HepG2 (cell line): Measurements from ENCODE around the gene TCF25. TPM values are rescaled to one million over a fixed set of nuclear protein-coding genes. Genes with fewer than 3 reads are reported as not detected.
A peak's percentile ranks its signal among the peaks of the same experiment; 100 is the strongest.

ENCODE experiments used
- ARNTL ChIP-seq: sonication (generic); formaldehyde crosslinking; IDR thresholded peaks from 2 replicates; pipeline ENCODE4 v1.4.0; 2020; ENCODE audit warnings: mild to moderate bottlenecking, missing genetic modification reagents
- CBX5 ChIP-seq: sonication (generic); formaldehyde crosslinking; IDR thresholded peaks from 2 replicates; pipeline ENCODE4 v1.4.0; 2020; ENCODE audit warnings: missing genetic modification reagents, borderline replicate concordance
- FOSL1 ChIP-seq: sonication (generic); formaldehyde crosslinking; IDR thresholded peaks from 2 replicates; pipeline ENCODE4 v1.9.0; 2021; ENCODE audit warnings: missing genetic modification reagents, borderline replicate concordance
- GFI1 ChIP-seq: sonication (generic); formaldehyde crosslinking; IDR thresholded peaks from 2 replicates; pipeline ENCODE4 v1.5.0; 2020; ENCODE audit warnings: missing genetic modification reagents, mild to moderate bottlenecking, borderline replicate concordance
- HOXA5 ChIP-seq: sonication (generic); formaldehyde crosslinking; IDR thresholded peaks from 2 replicates; pipeline ENCODE4 v1.4.0; 2020; ENCODE audit warnings: missing genetic modification reagents
- KDM4B ChIP-seq: sonication (generic); formaldehyde crosslinking; IDR thresholded peaks from 2 replicates; pipeline ENCODE4 v1.4.0; 2020; ENCODE audit warnings: missing genetic modification reagents
- MTA1 ChIP-seq: sonication (generic); formaldehyde crosslinking; IDR thresholded peaks from 2 replicates; pipeline ENCODE4 v1.4.0; 2020; ENCODE audit warnings: missing genetic modification reagents, mild to moderate bottlenecking, borderline replicate concordance
- MXI1 ChIP-seq: IDR thresholded peaks from 3 replicates; pipeline ENCODE4 v1.6.1; 2012; ENCODE audit warnings: low read depth, low read length, inconsistent platforms, borderline replicate concordance
- PRPF4 ChIP-seq: fragments of 200-400 bp; formaldehyde crosslinking; IDR thresholded peaks from 2 replicates; pipeline ENCODE4 v1.6.1; 2016; ENCODE audit warnings: low read length, low read depth; ENCODE audit not compliant: poor library complexity, severe bottlenecking
- RARA ChIP-seq: IDR thresholded peaks from 2 replicates; pipeline ENCODE4 v1.6.1; 2016; ENCODE audit warnings: missing genetic modification reagents, missing compliant biosample characterization
- XBP1 ChIP-seq: sonication (generic); formaldehyde crosslinking; IDR thresholded peaks from 2 replicates; pipeline ENCODE4 v1.5.0; 2020; ENCODE audit warnings: missing genetic modification reagents
- ZC3H4 ChIP-seq: sonication (generic); formaldehyde crosslinking; IDR thresholded peaks from 2 replicates; pipeline ENCODE4 v1.4.0; 2020; ENCODE audit warnings: missing genetic modification reagents, borderline replicate concordance
- ZFP36L1 ChIP-seq: sonication (generic); formaldehyde crosslinking; IDR thresholded peaks from 2 replicates; pipeline ENCODE4 v1.8.0; 2022; ENCODE audit warnings: mild to moderate bottlenecking, missing genetic modification reagents, moderate library complexity
- ZNF224 ChIP-seq: sonication (generic); formaldehyde crosslinking; IDR thresholded peaks from 2 replicates; pipeline ENCODE4 v1.5.0; 2020; ENCODE audit warnings: mild to moderate bottlenecking, missing genetic modification reagents
- ZNF232 ChIP-seq: sonication (generic); formaldehyde crosslinking; IDR thresholded peaks from 2 replicates; pipeline ENCODE4 v1.4.0; 2020; ENCODE audit warnings: missing genetic modification reagents, borderline replicate concordance
- ZNF44 ChIP-seq: sonication (generic); formaldehyde crosslinking; IDR thresholded peaks from 2 replicates; pipeline ENCODE4 v1.5.1; 2020; ENCODE audit warnings: mild to moderate bottlenecking, missing genetic modification reagents
- ZNF879 ChIP-seq: sonication (generic); formaldehyde crosslinking; IDR thresholded peaks from 2 replicates; pipeline ENCODE4 v1.8.1; 2023; ENCODE audit warnings: missing genetic modification reagents
- ZNF891 ChIP-seq: sonication (generic); formaldehyde crosslinking; IDR thresholded peaks from 2 replicates; pipeline ENCODE4 v1.5.0; 2020; ENCODE audit warnings: mild to moderate bottlenecking, missing genetic modification reagents
- polyA plus RNA-seq, 8 experiments: library from polyadenylated mRNA; depleted of rRNA in 3 of 8; stranded (reverse) in 7 of 8; unstranded in 1 of 8; fragments of >200 nt; fragmentation: Illumina TruSeq in 4 of 8; extraction: Trizol in 4 of 8; gene quantifications; 2 replicates each; pipeline versions ENCODE4 v1.2.1 to v1.2.3, GENCODE V29; 2011 to 2016; ENCODE audit warnings: low read depth in 4 of 8, missing spikeins in 1 of 8, mixed read lengths in 1 of 8; ENCODE audit not compliant: insufficient read depth in 1 of 8
- total RNA-seq, 5 experiments: library from RNA; depleted of rRNA; stranded (reverse); fragments of >200 nt; fragmentation: Illumina TruSeq; extraction: Trizol; gene quantifications; 2 replicates each; pipeline ENCODE4 v1.2.3, GENCODE V29; 2016; ENCODE audit warnings: low read depth in 1 of 5
- TF ChIP-seq, protein P1 (sequence below): sonication (generic); formaldehyde crosslinking; IDR thresholded peaks from 2 replicates; pipeline ENCODE4 v1.4.0; 2020; ENCODE audit warnings: missing genetic modification reagents, mild to moderate bottlenecking, borderline replicate concordance
- TF ChIP-seq, protein P2 (sequence below): sonication (generic); formaldehyde crosslinking; IDR thresholded peaks from 2 replicates; pipeline ENCODE4 v1.8.0; 2022; ENCODE audit warnings: missing genetic modification reagents, mild to moderate bottlenecking, inconsistent platforms, borderline replicate concordance
- TF ChIP-seq, protein P3 (sequence below): sonication (generic); formaldehyde crosslinking; conservative IDR thresholded peaks from 2 replicates; pipeline ENCODE4 v1.4.0; 2020; ENCODE audit warnings: missing genetic modification reagents
- TF ChIP-seq, protein P4 (sequence below): sonication (generic); IDR thresholded peaks from 2 replicates; pipeline ENCODE4 v1.6.1; 2016; ENCODE audit warnings: low read depth, borderline replicate concordance

TCF25 gene
- total and polyA plus RNA-seq, 2 of the 13 experiments (the other 11 are each of a cell fraction or from before 2014, with no cell fraction given), result 138 to 206 TPM

DNA sequence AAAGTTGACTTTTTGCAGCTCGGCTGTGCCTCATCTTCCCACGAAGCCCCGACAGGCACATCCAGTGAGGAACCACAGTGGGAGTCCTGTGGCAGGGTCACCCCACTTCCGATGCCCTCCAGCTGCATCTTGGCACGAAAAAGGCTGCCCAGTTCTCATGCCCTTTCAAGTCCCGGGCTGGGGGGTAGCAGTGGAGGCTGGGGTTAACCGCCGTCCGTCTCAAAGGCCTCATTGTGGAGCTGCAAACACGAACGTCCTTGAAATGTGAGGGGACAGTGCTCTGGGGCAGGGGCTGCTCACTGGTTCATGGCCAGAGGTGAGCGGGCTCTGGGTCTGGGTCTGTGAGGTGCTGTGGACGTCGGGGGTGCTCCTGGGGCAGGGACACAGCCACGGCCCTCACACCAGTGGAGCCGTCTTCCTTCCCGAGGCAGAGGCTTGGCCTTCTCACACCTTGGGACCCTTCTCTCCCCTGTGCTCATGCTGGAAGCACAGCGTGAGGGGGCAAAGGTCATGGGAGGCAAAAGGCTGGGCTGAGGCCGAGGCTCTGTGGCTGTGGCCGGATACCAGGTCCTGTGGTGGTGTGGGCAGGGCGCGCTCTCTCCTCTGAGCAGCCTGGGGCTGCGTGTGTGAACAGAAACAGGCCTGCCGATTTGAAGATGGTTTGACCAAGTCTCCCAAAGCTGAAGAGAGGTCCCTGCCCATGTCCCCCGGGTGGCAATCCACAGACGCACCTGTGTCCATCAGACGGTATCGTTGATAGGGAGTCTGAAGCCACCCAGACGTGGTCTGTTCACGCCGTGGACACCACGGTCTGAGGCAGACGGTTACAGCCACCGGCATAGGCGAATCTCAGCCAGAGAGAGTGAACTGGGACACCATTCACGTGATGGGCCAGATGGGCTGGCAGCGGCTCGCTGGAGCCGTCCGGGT is 42.2 kb downstream of the TCF25 start (continued):
- TF ChIP-seq, protein P1, sequence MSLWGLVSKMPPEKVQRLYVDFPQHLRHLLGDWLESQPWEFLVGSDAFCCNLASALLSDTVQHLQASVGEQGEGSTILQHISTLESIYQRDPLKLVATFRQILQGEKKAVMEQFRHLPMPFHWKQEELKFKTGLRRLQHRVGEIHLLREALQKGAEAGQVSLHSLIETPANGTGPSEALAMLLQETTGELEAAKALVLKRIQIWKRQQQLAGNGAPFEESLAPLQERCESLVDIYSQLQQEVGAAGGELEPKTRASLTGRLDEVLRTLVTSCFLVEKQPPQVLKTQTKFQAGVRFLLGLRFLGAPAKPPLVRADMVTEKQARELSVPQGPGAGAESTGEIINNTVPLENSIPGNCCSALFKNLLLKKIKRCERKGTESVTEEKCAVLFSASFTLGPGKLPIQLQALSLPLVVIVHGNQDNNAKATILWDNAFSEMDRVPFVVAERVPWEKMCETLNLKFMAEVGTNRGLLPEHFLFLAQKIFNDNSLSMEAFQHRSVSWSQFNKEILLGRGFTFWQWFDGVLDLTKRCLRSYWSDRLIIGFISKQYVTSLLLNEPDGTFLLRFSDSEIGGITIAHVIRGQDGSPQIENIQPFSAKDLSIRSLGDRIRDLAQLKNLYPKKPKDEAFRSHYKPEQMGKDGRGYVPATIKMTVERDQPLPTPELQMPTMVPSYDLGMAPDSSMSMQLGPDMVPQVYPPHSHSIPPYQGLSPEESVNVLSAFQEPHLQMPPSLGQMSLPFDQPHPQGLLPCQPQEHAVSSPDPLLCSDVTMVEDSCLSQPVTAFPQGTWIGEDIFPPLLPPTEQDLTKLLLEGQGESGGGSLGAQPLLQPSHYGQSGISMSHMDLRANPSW (CRISPR knock-in tag), result peak; percentile 50; the same call in 1 of the 2 replicates
- TF ChIP-seq, protein P2, sequence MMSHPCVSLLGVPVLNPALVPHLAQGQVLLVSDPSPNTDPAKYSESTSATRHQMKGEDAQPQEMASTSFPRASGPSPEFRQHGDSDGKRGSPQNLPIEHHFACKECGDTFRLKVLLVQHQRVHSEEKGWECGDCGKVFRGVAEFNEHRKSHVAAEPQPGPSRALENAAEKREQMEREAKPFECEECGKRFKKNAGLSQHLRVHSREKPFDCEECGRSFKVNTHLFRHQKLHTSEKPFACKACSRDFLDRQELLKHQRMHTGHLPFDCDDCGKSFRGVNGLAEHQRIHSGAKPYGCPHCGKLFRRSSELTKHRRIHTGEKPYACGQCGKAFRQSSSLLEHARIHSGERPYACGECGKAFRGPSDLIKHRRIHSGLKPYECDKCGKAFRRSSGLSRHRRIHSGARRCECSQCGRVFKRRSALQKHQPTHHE (CRISPR knock-in tag), result peak; percentile 69
- TF ChIP-seq HOXA5 (peak; percentile 76; the same call in 1 of the 2 replicates), ZNF232 (CRISPR knock-in tag) (peak; percentile 89; the same call in 1 of the 2 replicates), GFI1 (CRISPR knock-in tag) (no peak; the same call in 1 of the 2 replicates), ZNF224 (CRISPR knock-in tag) (peak; percentile 81; the same call in 1 of the 2 replicates), ZNF44 (CRISPR knock-in tag) (peak; percentile 89), RARA (CRISPR knock-in tag) (peak; percentile 68), MTA1 (CRISPR knock-in tag) (peak; percentile 97), KDM4B (CRISPR knock-in tag) (no peak), FOSL1 (no peak), ZNF879 (no peak), MXI1 (peak; percentile 62; the same call in 1 of the 3 replicates), PRPF4 (peak; percentile 40), ARNTL (CRISPR knock-in tag) (peak; percentile 83), ZC3H4 (CRISPR knock-in tag) (peak; percentile 81; the same call in 1 of the 2 replicates), CBX5 (CRISPR knock-in tag) (peak; percentile 76; the same call in 1 of the 2 replicates), ZNF891 (CRISPR knock-in tag) (peak; percentile 37; the same call in 1 of the 2 replicates), ZFP36L1 (CRISPR knock-in tag) (peak; percentile 97), XBP1 (CRISPR knock-in tag) (no peak)
- TF ChIP-seq, protein P3, sequence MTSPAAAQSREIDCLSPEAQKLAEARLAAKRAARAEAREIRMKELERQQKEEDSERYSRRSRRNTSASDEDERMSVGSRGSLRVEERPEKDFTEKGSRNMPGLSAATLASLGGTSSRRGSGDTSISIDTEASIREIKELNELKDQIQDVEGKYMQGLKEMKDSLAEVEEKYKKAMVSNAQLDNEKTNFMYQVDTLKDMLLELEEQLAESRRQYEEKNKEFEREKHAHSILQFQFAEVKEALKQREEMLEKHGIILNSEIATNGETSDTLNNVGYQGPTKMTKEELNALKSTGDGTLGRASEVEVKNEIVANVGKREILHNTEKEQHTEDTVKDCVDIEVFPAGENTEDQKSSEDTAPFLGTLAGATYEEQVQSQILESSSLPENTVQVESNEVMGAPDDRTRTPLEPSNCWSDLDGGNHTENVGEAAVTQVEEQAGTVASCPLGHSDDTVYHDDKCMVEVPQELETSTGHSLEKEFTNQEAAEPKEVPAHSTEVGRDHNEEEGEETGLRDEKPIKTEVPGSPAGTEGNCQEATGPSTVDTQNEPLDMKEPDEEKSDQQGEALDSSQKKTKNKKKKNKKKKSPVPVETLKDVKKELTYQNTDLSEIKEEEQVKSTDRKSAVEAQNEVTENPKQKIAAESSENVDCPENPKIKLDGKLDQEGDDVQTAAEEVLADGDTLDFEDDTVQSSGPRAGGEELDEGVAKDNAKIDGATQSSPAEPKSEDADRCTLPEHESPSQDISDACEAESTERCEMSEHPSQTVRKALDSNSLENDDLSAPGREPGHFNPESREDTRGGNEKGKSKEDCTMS (CRISPR knock-in tag), result no peak
- TF ChIP-seq, protein P4, sequence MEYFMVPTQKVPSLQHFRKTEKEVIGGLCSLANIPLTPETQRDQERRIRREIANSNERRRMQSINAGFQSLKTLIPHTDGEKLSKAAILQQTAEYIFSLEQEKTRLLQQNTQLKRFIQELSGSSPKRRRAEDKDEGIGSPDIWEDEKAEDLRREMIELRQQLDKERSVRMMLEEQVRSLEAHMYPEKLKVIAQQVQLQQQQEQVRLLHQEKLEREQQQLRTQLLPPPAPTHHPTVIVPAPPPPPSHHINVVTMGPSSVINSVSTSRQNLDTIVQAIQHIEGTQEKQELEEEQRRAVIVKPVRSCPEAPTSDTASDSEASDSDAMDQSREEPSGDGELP, result no peak; the same call in 1 of the 2 replicates
